SIG-M5 (cell line): ENCODE data around the gene EPB41L1.
A peak's percentile ranks its signal among the peaks of the same experiment; 100 is the strongest.

Experiments
- DNase-seq: peaks from one replicate; lab custom pipeline; 2025; lab: John Stamatoyannopoulos, UW

Gene EPB41L1

GRCh38 chr20:36154700-36155628 lies at the start of gene EPB41L1:
EPB41L1 (plus strand) TSS chr20:36154740; CDS start chr20:36173778, 19,038 bp downstream.
- no peak for DNase-seq

GRCh38 chr20:36104856-36105255 lies 49.7 kb upstream of the EPB41L1 start:
- DNase-seq = no peak

GRCh38 chr20:36105711-36106226 lies 48.8 kb upstream of the EPB41L1 start:
- no peak for DNase-seq

GRCh38 chr20:36106606-36107005 lies 47.9 kb upstream of the EPB41L1 start:
- DNase-seq = no peak

- DNase-seq = no peak
Measured at GRCh38 chr20:36107881-36108280, 46.7 kb upstream of the EPB41L1 start.

- no peak for DNase-seq
Measured at GRCh38 chr20:36109251-36109947, 45.1 kb upstream of the EPB41L1 start.

- DNase-seq = no peak
Measured at GRCh38 chr20:36110994-36111393, 43.5 kb upstream of the EPB41L1 start.

- no peak for DNase-seq
Measured at GRCh38 chr20:36112112-36112511, 42.4 kb upstream of the EPB41L1 start.

GRCh38 chr20:36113036-36113435 lies 41.5 kb upstream of the EPB41L1 start:
- DNase-seq = no peak

GRCh38 chr20:36113566-36114250 lies 40.8 kb upstream of the EPB41L1 start:
- peak; percentile 43 for DNase-seq

- no peak for DNase-seq
Measured at GRCh38 chr20:36114707-36115106, 39.8 kb upstream of the EPB41L1 start.

GRCh38 chr20:36115925-36116324 lies 38.6 kb upstream of the EPB41L1 start:
- no peak for DNase-seq

GRCh38 chr20:36116807-36117441 lies 37.6 kb upstream of the EPB41L1 start:
- no peak for DNase-seq

- no peak for DNase-seq
Measured at GRCh38 chr20:36117638-36118037, 36.9 kb upstream of the EPB41L1 start.

GRCh38 chr20:36118371-36118770 lies 36.2 kb upstream of the EPB41L1 start:
- no peak for DNase-seq

GRCh38 chr20:36119537-36119936 lies 35.0 kb upstream of the EPB41L1 start:
- DNase-seq = no peak

GRCh38 chr20:36120241-36120640 lies 34.3 kb upstream of the EPB41L1 start:
- no peak for DNase-seq

GRCh38 chr20:36120991-36121390 lies 33.5 kb upstream of the EPB41L1 start:
- DNase-seq = no peak

GRCh38 chr20:36121981-36122930 lies 32.3 kb upstream of the EPB41L1 start:
- no peak for DNase-seq

- DNase-seq = no peak
Measured at GRCh38 chr20:36122931-36123288, 31.6 kb upstream of the EPB41L1 start.

- DNase-seq = no peak
Measured at GRCh38 chr20:36125097-36125496, 29.4 kb upstream of the EPB41L1 start.
